LHCN-M2 (cell line): Measurements from ENCODE around the gene SLC29A2. TPM values are rescaled to one million over a fixed set of nuclear protein-coding genes. Genes with fewer than 3 reads are reported as not detected.

ENCODE experiments used
- DNase-seq: peaks from one replicate; pipeline ENCODE4 v3.0.0-alpha.2; 2012; ENCODE audit warnings: low read depth
- polyA plus RNA-seq: library from polyadenylated mRNA; unstranded; fragments of >200 nt; gene quantifications from one replicate; pipeline ENCODE4 v1.2.1, GENCODE V29; 2012; ENCODE audit warnings: missing spikeins
- total RNA-seq: library from RNA; depleted of rRNA; stranded (reverse); fragments of >200 nt; gene quantifications from 2 replicates; pipeline ENCODE4 v1.2.3, GENCODE V29; 2014; rRNA removed

SLC29A2 gene
- total RNA-seq: not detected in 2 replicates
- 0.15 TPM for polyA plus RNA-seq

- no peak for DNase-seq
Observed at GRCh38 chr11:66371627-66372415, at the start of gene SLC29A2. SLC29A2 (minus strand) TSS chr11:66371760; CDS start chr11:66371591, 169 bp downstream.

DNA sequence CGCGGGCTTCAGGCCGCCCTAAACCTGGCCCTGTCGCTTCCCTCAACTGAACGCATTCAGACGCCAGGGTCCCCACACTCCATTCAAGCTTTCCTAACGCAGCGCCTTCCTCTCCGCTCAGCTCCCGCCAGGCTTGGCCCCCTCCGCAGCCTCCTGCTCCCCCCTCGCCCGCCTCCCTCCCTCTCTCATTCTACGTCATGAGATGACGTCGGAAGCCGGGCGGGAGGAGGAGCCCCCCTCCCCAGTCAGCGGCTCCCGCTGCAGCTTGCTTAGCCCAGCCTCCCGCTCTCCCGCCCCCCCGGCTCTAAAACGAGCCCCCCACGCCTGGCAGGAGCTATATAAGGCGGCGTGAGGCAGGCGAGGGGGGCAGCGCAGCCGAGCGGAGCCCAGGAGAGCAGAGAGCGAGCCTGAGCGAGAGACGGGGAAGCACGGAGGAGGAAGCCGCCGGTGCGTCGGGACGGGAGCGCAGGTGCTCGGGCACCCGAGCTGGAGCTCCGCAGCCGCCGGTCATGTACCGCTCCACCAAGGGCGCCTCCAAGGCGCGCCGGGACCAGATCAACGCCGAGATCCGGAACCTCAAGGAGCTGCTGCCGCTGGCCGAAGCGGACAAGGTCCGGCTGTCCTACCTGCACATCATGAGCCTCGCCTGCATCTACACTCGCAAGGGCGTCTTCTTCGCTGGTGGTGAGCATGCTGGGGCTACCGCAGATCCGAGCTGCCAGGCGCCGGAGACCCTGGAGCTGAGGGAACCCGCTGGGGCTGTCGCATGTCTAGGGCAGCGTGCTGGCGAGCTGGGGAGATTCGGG lies 49.3 kb upstream of the SLC29A2 start, which contains the start of gene NPAS4:
NPAS4 (plus strand) TSS at position 365 of the 806 bp plus-strand sequence; CDS start at position 510, 145 bp downstream.
- no peak for DNase-seq

GRCh38 chr11:66419825-66420224 lies 48.3 kb upstream of the SLC29A2 start:
- no peak for DNase-seq

DNA sequence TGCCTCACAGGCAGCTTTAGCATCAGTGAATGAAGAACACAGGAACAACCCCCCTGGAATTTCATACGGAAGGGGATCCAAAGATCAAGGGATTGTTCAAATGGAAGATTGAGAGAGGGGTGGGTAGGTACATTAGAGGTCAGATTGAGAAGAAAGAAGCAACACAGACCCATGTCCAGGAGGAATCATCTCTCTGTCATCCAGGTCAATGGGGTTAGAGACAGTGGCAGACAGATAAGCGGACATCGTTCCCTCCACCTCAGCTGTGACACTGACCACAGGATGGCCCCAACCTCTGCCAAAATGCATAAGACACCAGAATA lies 47.4 kb upstream of the SLC29A2 start:
- DNase-seq: no peak

DNA sequence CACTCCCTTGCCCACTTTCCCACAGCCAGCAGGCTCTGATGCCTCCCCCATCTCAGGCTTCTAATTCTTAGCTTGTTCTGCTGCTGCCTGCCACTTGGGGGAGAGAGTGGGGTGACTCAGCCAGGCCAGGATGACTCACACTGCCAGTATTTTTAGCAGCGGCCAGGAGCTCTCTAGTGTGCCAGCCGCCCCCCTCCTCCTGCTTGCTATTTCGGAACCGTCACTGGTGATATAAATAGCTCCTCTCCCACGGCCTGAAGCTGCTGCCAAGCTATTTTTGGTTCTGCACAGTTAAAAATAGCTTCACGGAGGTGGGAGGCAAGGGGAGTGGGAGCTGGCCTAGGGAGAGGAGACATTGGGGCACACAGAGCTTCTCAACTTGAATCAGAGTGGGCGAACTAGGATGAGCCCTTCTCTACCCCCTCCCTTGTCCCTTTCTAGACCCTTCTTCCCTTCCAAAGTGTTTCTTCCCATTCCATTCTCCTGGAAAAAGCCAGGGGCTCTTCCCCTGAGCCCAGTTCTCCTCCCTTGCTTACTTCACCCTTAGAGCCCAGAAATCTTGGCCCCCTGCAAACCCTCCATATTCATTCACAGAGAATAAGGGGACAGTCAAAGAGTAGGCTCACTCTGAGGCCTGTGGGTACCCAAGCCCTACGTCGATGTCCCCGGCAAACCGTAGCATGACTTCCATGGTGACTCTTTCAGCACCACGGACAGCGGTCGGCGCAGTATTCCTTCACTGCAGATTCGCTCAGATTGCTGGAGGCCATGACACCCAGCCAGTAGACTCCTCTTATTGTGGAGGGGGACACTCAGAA lies 46.8 kb upstream of the SLC29A2 start:
- DNase-seq: peak; percentile 92

GRCh38 chr11:66417000-66417399 lies 45.4 kb upstream of the SLC29A2 start:
- DNase-seq: no peak

DNA sequence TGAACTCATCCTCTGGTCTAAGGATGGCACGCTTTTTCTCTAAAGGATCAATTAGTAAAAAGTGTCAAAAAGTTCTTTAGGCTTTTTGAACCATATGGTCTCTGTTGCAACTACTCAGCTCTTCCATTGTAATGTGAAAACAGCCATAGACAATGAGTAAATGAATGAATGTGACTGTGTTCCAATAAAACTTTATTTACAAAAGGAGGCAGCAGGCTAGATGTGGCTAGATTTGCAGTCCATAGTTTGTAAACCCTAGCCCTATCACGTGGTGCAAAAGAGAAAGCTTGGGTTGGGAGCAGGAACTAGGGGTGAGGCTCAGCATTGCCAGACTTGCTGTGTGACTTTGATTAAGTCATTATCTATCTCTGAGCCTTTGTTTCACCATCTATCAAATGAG lies 43.9 kb upstream of the SLC29A2 start:
- DNase-seq: no peak

DNA sequence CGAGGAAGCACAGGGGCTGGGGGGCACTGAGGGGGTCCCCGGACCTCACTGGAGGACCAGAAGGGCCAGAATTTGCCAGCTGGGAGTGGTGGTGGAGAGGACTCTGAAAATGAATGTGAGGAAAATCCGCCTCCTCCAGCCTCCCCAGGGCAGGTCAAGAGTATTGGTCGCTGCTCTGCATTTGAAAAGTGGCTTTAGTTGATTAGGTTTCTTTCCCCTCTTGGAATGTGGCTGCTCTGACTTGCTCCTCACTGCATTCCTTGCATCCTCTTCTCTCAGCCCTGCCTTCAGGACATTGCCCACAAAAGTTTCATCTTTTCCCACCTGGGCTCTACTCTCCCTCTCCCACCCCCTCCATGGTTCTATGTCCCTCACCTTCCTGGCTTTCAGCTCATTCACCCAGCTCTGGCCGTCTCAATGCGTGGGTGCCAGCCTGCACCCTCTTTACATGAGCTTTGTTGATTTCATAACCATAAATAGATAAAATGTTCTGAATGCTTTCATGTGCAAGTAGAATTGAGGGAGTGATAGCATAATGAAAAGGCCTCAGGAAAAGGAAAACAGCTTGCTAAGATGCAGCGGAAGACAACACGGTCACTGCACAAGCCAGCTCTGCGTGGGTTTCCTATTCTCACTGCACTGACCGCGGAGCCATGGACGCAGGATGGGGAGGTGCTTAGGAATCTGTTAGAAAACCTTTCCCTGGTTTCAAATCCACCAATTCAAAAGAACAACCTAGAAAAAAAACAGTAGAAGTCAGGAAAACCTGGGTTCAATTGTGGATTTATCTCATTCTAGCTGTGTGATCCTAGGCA lies 42.8 kb upstream of the SLC29A2 start:
- no peak for DNase-seq

DNA sequence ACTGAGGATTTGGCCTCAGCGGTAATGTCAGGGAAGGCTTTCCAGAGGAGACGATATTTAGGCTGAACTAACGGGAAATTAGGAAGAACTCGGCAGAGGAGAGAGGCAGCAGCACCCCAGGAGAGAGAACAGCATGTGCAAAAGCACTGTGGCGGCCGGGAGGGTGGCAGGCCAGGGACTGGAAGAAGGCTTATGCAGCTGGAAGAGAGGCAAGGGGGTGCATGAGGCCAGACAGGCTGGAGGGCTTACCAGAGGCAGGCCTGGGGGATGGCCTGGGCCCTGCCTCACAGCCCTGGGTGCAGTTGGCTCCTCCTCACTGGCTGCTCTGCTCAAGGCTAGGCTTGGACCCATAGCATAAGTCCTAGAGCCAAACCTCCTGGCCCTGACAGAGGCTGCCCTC lies 41.6 kb upstream of the SLC29A2 start:
- no peak for DNase-seq

GRCh38 chr11:66412110-66412509 lies 40.5 kb upstream of the SLC29A2 start:
- no peak for DNase-seq

DNA sequence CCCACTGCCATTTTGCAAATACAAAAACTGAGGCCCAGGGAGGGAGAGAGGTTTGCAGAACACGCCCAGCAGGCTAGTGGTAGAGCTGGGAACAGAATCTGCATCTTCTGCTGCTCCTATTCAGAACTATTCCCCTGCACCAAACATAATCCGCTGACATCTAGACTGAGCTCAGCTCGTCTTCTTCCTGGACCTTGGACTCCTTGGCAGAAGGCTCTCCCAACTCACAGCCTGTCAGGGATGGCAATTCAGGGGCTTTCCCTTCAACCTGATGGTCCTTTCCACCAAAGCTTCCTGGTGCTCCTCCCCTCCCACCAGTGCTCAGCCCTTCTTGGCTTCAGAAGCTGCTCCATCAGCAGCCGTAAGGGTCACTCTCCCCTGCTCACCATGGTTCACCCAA lies 39.8 kb upstream of the SLC29A2 start:
- no peak for DNase-seq

GRCh38 chr11:66410191-66410590 lies 38.6 kb upstream of the SLC29A2 start:
- DNase-seq: no peak

DNA sequence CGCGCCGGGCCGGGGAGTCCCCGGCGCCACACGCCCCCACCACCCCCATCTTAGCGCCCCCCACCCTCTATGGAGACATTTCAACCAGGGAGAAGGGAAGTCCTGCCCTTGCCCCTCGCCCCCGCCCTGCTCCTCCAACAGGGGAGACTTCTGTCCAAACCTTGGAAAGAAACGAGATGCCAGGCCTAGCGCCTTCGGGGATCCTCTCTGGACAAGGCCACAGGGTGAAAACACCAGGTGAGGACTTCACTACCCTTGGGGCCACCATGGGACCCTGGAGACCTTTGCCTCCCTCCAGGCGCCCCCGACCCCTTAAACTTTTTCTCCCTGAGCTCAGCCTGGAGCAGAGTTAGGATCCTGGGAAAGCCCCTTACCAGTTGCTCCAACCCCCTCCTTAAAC lies 37.7 kb upstream of the SLC29A2 start:
- DNase-seq: no peak

- peak; percentile 86 for DNase-seq
Observed at GRCh38 chr11:66408488-66409214, 37.1 kb upstream of the SLC29A2 start.

- no peak for DNase-seq
Observed at GRCh38 chr11:66407651-66408050, 36.1 kb upstream of the SLC29A2 start.

- DNase-seq: no peak
Observed at GRCh38 chr11:66393954-66394353, 22.4 kb upstream of the SLC29A2 start.

DNA sequence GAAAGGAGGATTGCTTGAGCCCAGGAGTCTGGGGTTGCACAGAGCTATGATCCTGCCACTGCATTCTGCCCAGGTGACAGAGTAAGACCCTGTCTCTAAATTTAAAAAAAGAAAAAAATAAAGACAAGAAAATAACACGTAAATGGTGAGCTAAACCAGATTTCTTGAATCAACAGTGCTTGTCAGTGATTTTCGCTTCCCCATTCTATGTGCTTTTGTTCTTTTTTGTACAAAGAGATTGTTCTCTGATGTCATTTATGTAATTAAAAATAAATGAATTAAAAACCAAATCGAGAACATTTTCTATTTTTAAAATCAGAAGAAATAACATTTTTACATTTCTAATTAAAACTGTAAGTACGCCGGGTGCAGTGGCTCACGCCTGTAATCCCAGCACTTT lies 19.8 kb upstream of the SLC29A2 start:
- no peak for DNase-seq

GRCh38 chr11:66388780-66389386 lies 17.3 kb upstream of the SLC29A2 start:
- peak; percentile 61 for DNase-seq

DNA sequence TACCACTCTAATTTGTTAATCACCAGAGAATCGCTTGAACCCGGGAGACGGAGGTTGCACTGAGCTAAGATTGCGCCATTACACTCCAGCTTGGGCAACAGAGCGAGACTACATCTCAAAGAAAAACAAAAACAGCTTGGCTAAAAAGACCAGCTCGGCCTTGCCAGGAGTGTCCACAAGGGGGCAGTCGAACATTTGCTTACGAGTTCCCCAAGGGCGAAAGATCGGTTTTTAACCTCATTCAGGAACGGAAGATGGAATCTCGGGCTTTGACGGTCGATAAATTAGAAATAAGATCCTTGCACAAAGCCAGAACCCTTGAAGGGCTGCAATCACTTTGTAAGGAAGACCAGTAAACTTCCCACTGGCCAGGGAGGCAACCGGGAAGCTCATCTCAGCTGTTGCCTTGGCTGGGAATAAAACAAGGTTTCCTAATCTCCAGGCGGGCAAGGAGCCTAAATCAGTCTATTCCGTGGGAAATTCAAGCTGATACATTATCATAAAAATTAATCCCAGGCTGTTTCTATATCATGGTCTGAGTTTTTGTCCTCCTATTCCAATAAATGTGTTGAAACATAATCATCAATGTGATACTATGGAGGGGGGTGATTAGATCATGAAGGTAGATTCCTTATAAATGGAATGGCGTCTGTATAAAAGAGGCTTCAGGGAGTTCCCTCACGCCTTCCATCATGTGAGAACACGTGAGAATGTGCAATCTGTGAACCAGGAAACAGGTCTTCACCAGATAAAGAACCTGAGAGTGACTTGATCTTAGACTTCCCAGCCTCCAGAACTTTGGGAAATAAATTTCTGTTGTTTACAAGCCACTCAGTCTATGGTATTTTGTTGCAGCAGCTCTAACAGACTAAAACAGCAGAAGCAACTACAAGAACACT lies 14.9 kb upstream of the SLC29A2 start:
- DNase-seq: peak; percentile 78
